Measurements from ENCODE around the gene GARIN3. TPM values are rescaled to one million over a fixed set of nuclear protein-coding genes. Genes with fewer than 3 reads are reported as not detected.

Gene GARIN3
- total RNA-seq, 1 donor from 2014 or later, result not detected

DNA sequence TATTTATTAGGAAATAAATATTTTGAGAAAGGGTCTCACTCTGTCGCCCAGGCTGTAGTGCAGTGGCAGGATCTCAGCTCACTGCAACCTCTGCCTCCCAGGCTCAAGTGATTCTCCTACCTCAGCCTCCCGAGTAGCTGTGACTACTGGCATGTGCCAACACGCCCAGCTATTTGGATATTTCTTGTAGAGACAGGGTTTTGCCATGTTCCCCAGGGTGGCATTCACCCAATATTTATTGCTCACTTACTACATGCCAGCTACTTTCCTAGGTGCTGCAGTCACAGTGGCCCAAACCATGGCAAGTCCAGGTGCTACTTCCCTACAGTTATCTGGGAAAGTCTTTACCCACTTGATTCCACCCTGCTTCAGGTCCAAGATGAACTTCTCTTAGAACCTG lies 15.1 kb downstream of the GARIN3 start:
- intact Hi-C loops (cut with DNase I), result no loop called here

DNA sequence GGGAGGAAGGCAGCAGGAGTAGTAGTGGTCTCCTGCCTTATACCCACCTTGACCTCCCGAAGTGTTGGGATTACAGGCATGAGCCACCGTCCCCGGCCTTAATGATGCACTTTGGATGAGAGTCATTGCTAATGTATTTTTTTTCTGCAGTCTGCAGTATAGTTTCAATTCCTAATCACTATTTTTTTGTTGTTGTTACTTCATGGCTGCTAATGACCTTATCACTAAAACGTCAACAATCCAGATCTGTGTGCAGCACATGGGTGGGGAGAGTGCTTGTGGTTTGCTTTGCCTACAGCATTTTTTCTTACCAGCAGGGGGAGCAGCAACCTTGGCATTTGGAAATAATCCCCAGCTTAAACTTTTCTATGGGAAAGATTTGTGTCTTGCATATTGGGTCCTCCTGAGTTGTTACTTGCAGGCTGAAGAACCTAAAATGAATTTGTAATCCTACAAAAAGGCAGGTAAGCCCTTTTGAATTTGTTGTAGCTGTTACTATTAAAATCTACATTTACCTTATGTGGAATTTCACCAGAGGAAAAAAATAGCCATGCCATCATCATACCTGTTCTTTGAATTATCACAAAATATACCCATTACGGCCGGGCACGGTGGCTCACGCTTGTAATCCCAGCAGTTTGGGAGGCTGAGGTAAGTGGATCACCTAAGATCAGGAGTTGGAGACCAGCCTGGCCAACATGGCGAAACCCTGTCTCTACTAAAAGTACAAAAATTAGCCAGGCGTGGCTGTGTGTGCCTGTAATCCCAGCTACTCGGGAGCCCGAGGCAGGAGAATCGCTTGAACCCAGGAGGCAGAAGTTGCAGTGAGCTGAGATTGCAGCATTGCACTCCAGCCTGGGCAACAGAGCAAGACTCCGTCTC lies 17.1 kb downstream of the GARIN3 start:
- TF ChIP-seq, protein P1, sequence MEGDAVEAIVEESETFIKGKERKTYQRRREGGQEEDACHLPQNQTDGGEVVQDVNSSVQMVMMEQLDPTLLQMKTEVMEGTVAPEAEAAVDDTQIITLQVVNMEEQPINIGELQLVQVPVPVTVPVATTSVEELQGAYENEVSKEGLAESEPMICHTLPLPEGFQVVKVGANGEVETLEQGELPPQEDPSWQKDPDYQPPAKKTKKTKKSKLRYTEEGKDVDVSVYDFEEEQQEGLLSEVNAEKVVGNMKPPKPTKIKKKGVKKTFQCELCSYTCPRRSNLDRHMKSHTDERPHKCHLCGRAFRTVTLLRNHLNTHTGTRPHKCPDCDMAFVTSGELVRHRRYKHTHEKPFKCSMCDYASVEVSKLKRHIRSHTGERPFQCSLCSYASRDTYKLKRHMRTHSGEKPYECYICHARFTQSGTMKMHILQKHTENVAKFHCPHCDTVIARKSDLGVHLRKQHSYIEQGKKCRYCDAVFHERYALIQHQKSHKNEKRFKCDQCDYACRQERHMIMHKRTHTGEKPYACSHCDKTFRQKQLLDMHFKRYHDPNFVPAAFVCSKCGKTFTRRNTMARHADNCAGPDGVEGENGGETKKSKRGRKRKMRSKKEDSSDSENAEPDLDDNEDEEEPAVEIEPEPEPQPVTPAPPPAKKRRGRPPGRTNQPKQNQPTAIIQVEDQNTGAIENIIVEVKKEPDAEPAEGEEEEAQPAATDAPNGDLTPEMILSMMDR (IDR thresholded peaks at IDR 0.05), result peak; percentile 22 to 57 (median 38)
- TF ChIP-seq POLR2AphosphoS5 (IDR thresholded peaks at IDR 0.05; ENCODE audit: insufficient read depth in 1 of 2, low read depth in 1 of 2), result no peak
- intact Hi-C loops (cut with DNase I), result no loop called here

More for the DNA sequence above, 15.1 kb downstream of the GARIN3 start:
- Histone ChIP-seq H3K27ac (no peak overlapping the region), H3K4me1 (no peaks in the 10 kb centered on the region), H3K27me3 (no peaks in the 10 kb centered on the region), H3K9me3 (no peaks in the 10 kb centered on the region), H3K36me3 (no peaks in the 10 kb centered on the region), H3K4me3 (no peak overlapping the region)
- no peak for DNase-seq (ENCODE audit: extremely low spot score in 2 of 2)
- TF ChIP-seq, protein P1 (IDR thresholded peaks at IDR 0.05), result no peak

DNA sequence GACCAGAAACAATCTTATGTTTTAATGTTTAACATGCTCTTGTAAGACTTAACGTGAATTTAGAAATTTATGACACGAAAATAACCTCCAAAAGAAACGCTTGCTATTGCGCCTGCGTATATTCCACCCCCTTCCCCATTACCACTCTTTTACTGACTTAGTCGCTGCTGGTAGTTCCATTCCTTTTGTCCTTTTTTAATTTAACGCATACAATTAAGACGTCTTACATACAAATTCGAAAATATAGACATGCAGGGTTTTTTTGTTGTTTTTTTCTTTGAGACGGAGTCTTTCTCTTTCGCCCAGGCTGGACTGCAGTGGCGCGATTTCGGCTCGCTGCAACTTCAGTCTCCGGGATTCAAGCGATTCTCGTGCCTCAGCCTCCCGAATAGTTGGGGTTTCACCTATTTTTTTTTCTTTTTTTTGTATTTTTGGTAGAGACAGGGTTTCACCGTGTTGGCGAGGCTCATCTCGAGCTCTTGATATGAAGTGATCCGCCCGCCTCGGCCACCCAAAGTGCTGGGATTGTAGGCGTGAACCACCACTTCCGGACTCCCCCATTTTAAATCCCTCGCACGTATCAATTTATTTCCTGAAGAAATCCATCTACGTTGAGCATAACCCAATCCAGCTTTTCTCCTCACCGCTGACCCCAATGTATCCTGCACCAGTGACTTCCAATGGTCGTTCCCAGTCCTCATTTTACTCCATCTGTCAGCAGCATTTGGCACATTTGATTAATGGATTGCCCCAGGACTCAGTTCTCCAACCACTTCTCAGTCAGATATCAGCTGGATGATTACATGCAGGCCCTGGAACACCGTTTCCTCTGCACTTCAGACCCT lies 22.7 kb downstream of the GARIN3 start:
- no peak for DNase-seq (ENCODE audit: extremely low spot score in 2 of 2)
- Histone ChIP-seq H3K4me3 (peak overlapping the region; percentile 83 to 95), H3K4me1 (peaks cover 17% of the 10 kb centered on the region), H3K27ac (peak overlapping the region; percentile 83), H3K27me3 (no peaks in the 10 kb centered on the region), H3K36me3 (peaks cover 0 to 6% of the 10 kb centered on the region in 2 donors), H3K9me3 (no peaks in the 10 kb centered on the region)
- intact Hi-C loops (cut with DNase I), result no loop called here
- TF ChIP-seq, protein P1 (IDR thresholded peaks at IDR 0.05), result no peak
- peak in 1 of 2 donors; percentile 70 for TF ChIP-seq POLR2AphosphoS5 (IDR thresholded peaks at IDR 0.05; ENCODE audit: insufficient read depth in 1 of 2, low read depth in 1 of 2)
- TF ChIP-seq POLR2A (IDR thresholded peaks at IDR 0.05), result no peak

More for the DNA sequence above, 17.1 kb downstream of the GARIN3 start:
- no peaks in the 10 kb centered on the region for H3K9me3 ChIP-seq
- H3K36me3 ChIP-seq, result no peaks in the 10 kb centered on the region
- peaks cover under 1% of the 10 kb centered on the region for H3K4me1 ChIP-seq
- no peak overlapping the region for H3K4me3 ChIP-seq
- no peaks in the 10 kb centered on the region for H3K27me3 ChIP-seq
- no peak for DNase-seq (ENCODE audit: extremely low spot score in 2 of 2)
- H3K27ac ChIP-seq, result no peak overlapping the region

DNA sequence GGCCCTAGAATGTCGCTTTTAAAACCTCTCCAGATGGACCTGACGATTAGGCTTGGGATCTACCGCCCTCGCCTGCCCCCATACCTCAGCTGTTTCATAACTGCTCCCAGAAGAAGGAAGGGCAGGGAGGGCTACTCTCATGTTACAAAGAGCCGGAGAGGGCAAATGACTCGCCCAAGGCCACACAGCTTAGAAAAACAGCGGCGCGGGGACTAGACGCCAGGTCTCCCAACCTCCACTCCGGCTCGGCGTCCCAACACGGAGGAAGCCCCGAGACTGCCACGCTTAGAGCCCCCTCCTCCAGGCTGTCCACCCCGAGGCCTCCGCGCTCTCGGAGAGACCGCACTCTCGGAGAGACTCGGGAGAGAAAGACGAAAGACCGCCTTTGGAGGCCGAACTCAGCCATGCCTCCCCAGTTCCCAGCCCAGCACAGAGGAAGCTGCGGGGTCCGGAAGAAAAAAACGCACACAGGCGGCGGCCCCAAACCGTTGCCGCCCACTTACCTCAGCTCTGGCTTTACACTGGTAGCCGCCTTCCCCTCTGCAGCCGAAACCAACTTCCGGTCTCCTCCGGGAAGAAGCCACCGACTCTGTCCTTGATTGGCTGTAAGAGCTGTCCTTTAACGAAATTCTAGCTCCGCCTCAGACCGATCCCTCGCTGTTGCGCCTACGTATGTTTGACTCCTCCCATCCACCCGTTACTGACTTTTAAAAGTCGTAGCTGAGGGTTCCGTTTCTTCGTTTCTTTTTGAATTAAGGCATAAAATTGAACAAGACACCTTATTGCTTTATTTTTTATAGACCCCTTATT lies 23.5 kb downstream of the GARIN3 start, which contains the start of gene MED7:
Gene MED7, minus strand, starts transcription at position 549 of the 810 bp plus-strand sequence. CDS start 3,434 bp downstream, outside the sequence.
- Histone ChIP-seq H3K4me3 (peak within 1 kb of the TSS; percentile 83 to 95), H3K27me3 (no peaks in the 10 kb centered on the region), H3K4me1 (peaks cover 17% of the 10 kb centered on the region), H3K27ac (peak within 1 kb of the TSS; percentile 83), H3K36me3 (peaks cover 0 to 10% of the 10 kb centered on the region in 2 donors), H3K9me3 (no peaks in the 10 kb centered on the region)
- peak in 1 of 2 donors; percentile 98 for DNase-seq (ENCODE audit: extremely low spot score in 2 of 2)
- intact Hi-C loops (cut with DNase I), result no loop called here
- TF ChIP-seq POLR2AphosphoS5 (IDR thresholded peaks at IDR 0.05; ENCODE audit: insufficient read depth in 1 of 2, low read depth in 1 of 2), result peak; percentile 88 to 90
- TF ChIP-seq, protein P1 (IDR thresholded peaks at IDR 0.05), result no peak
- TF ChIP-seq POLR2A (IDR thresholded peaks at IDR 0.05), result peak in 1 of 2 donors; percentile 54
